NCI-H187 (cell line): ENCODE measurements around the gene PDZRN3.
"Not testable (repeated sequence)": the region's sequence is repeated elsewhere in the genome, so short reads cannot be mapped to it uniquely, and the experiment has no call there.

ENCODE experiments used
- DNase-seq, 2 experiments: peaks; one replicate each; lab custom pipeline; 2025; lab: John Stamatoyannopoulos, UW

PDZRN3 gene

GRCh38 chr3:73591286-73591800 is 33.4 kb downstream of the PDZRN3 start:
- DNase-seq = no peak

- DNase-seq = no peak
Measured at GRCh38 chr3:73586628-73587027, 38.1 kb downstream of the PDZRN3 start.

- DNase-seq = no peak
Measured at GRCh38 chr3:73586190-73586589, 38.6 kb downstream of the PDZRN3 start.

GRCh38 chr3:73584873-73585272 is 39.9 kb downstream of the PDZRN3 start:
- DNase-seq = no peak

GRCh38 chr3:73582535-73582934 is 42.2 kb downstream of the PDZRN3 start:
- no peak for DNase-seq

- no peak for DNase-seq
Measured at GRCh38 chr3:73581134-73581846, 43.5 kb downstream of the PDZRN3 start.

- DNase-seq = peak in 1 of 2 experiments; percentile 61
Measured at GRCh38 chr3:73580343-73580742, 44.4 kb downstream of the PDZRN3 start.

GRCh38 chr3:73577704-73578103 is 47.0 kb downstream of the PDZRN3 start:
- no peak for DNase-seq

- DNase-seq = no peak
Measured at GRCh38 chr3:73576999-73577461, 47.7 kb downstream of the PDZRN3 start.

- DNase-seq = no peak
Measured at GRCh38 chr3:73575953-73576352, 48.8 kb downstream of the PDZRN3 start.

GRCh38 chr3:73575519-73575918 is 49.2 kb downstream of the PDZRN3 start:
- no peak for DNase-seq

GRCh38 chr3:73573204-73573603 is 51.5 kb downstream of the PDZRN3 start:
- no peak for DNase-seq

- no peak for DNase-seq
Measured at GRCh38 chr3:73572368-73572767, 52.4 kb downstream of the PDZRN3 start.

GRCh38 chr3:73571238-73571794 is 53.4 kb downstream of the PDZRN3 start:
- no peak for DNase-seq

GRCh38 chr3:73569246-73569760 is 55.4 kb downstream of the PDZRN3 start:
- no peak for DNase-seq

GRCh38 chr3:73568371-73568862 is 56.3 kb downstream of the PDZRN3 start:
- DNase-seq = no peak

- DNase-seq = not testable (repeated sequence)
Measured at GRCh38 chr3:73565374-73565773, 59.4 kb downstream of the PDZRN3 start.

- no peak for DNase-seq
Measured at GRCh38 chr3:73563896-73564582, 60.7 kb downstream of the PDZRN3 start.

- DNase-seq = no peak
Measured at GRCh38 chr3:73561494-73561893, 63.2 kb downstream of the PDZRN3 start.

- no peak for DNase-seq
Measured at GRCh38 chr3:73559749-73560148, 65.0 kb downstream of the PDZRN3 start.

GRCh38 chr3:73558727-73559075 is 66.0 kb downstream of the PDZRN3 start:
- DNase-seq = no peak

GRCh38 chr3:73557986-73558726 is 66.6 kb downstream of the PDZRN3 start:
- DNase-seq = no peak
